HEK293 (cell line): Measurements from ENCODE around the gene HSD3B1.
A peak's percentile ranks its signal among the peaks of the same experiment; 100 is the strongest.

Experiments used
- CTCF ChIA-PET: fragments of 350-600 bp; formaldehyde crosslinking; extraction: SDS; loops from one replicate; lab custom pipeline; 2021; ENCODE audit warnings: antibody characterized with exemption; lab: Yijun Ruan, JAX
- POLR2A ChIA-PET: fragments of 300-600 bp; formaldehyde crosslinking; extraction: SDS; loops from one replicate; lab custom pipeline; 2020; ENCODE audit warnings: antibody characterized with exemption, inconsistent platforms; lab: Yijun Ruan, JAX
- H3K27ac ChIP-seq: fragments of 200-500 bp; sonication (Bioruptor generic); 2 replicates; pipeline ENCODE4 v1.5.1; 2014; ENCODE audit warnings: low read depth, low read length, control low read depth, inconsistent platforms; ENCODE audit errors: extremely low read depth
- H3K36me3 ChIP-seq, 2 experiments: fragments of 200-500 bp in 1 of 2; sonication (Bioruptor generic) in 1 of 2; 1 replicate in 1 of 2; 2 replicates in 1 of 2; pipeline ENCODE4 v1.5.1; 2014 to 2017; ENCODE audit warnings: inconsistent platforms in 2 of 2, low read length in 2 of 2; ENCODE audit not compliant: control insufficient read depth in 2 of 2, insufficient read depth in 1 of 2
- H3K4me1 ChIP-seq: fragments of 200-500 bp; sonication (Bioruptor generic); 2 replicates; pipeline ENCODE4 v1.5.1; 2014; ENCODE audit warnings: mild to moderate bottlenecking, low read length, inconsistent platforms; ENCODE audit not compliant: control insufficient read depth, insufficient read depth
- H3K4me3 ChIP-seq: 2 replicates; pipeline ENCODE4 v1.5.1; 2011; ENCODE audit warnings: low read depth, mild to moderate bottlenecking, control low read depth, low read length, moderate library complexity
- H3K9me3 ChIP-seq: fragments of 200-500 bp; sonication (Bioruptor generic); 2 replicates; pipeline ENCODE4 v1.5.1; 2014; ENCODE audit warnings: low read depth, low read length, inconsistent platforms; ENCODE audit not compliant: control insufficient read depth, insufficient read depth
- AEBP2 ChIP-seq: fragments of 450-650 bp; formaldehyde crosslinking; IDR thresholded peaks from 2 replicates; pipeline ENCODE4 v1.5.1; 2016; ENCODE audit warnings: missing biosample characterization, missing genetic modification characterization, borderline replicate concordance
- MEIS1 ChIP-seq: sonication (generic); formaldehyde crosslinking; IDR thresholded peaks from 2 replicates; pipeline ENCODE4 v1.8.1; 2022; ENCODE audit warnings: missing genetic modification reagents, mild to moderate bottlenecking, borderline replicate concordance
- ZFP41 ChIP-seq: fragments of 450-650 bp; formaldehyde crosslinking; IDR thresholded peaks from 2 replicates; pipeline ENCODE4 v1.5.1; 2016; ENCODE audit warnings: missing biosample characterization, missing genetic modification characterization, borderline replicate concordance
- ZNF112 ChIP-seq: fragments of 450-650 bp; formaldehyde crosslinking; IDR thresholded peaks from 2 replicates; pipeline ENCODE4 v1.5.0; 2017; ENCODE audit warnings: missing biosample characterization, missing genetic modification characterization
- ZNF169 ChIP-seq: fragments of 450-650 bp; formaldehyde crosslinking; IDR thresholded peaks from 2 replicates; pipeline ENCODE4 v1.5.1; 2016; ENCODE audit warnings: missing biosample characterization, missing genetic modification characterization
- ZNF202 ChIP-seq: fragments of 450-650 bp; formaldehyde crosslinking; IDR thresholded peaks from 2 replicates; pipeline ENCODE4 v1.5.1; 2016; ENCODE audit warnings: missing biosample characterization, missing genetic modification characterization, borderline replicate concordance
- ZNF23 ChIP-seq: fragments of 450-650 bp; formaldehyde crosslinking; IDR thresholded peaks from 2 replicates; pipeline ENCODE4 v1.5.1; 2016; ENCODE audit warnings: missing biosample characterization, missing genetic modification characterization, borderline replicate concordance
- ZNF341 ChIP-seq: fragments of 450-650 bp; formaldehyde crosslinking; IDR thresholded peaks from 2 replicates; pipeline ENCODE4; 2016; ENCODE audit warnings: low read depth, missing biosample characterization, missing genetic modification characterization
- ZNF423 ChIP-seq: fragments of 450-650 bp; formaldehyde crosslinking; IDR thresholded peaks from 2 replicates; pipeline ENCODE4 v1.5.1; 2016; ENCODE audit warnings: missing biosample characterization, missing genetic modification characterization
- ZNF473 ChIP-seq: fragments of 450-650 bp; formaldehyde crosslinking; IDR thresholded peaks from 2 replicates; pipeline ENCODE4 v1.5.1; 2017; ENCODE audit warnings: missing biosample characterization, missing genetic modification characterization
- ZNF561 ChIP-seq: fragments of 450-650 bp; IDR thresholded peaks from 2 replicates; pipeline ENCODE4 v1.5.1; 2018; ENCODE audit warnings: missing biosample characterization, missing genetic modification characterization, borderline replicate concordance
- ZNF621 ChIP-seq: fragments of 450-650 bp; formaldehyde crosslinking; IDR thresholded peaks from 2 replicates; pipeline ENCODE4 v1.5.1; 2017; ENCODE audit warnings: missing biosample characterization, missing genetic modification characterization
- ZNF629 ChIP-seq: fragments of 450-650 bp; formaldehyde crosslinking; IDR thresholded peaks from 2 replicates; pipeline ENCODE4 v1.5.1; 2017; ENCODE audit warnings: missing biosample characterization, missing genetic modification characterization
- ZNF664 ChIP-seq: fragments of 450-650 bp; formaldehyde crosslinking; IDR thresholded peaks from 2 replicates; pipeline ENCODE4 v1.5.1; 2016; ENCODE audit warnings: missing biosample characterization, missing genetic modification characterization
- ZNF670 ChIP-seq: fragments of 450-650 bp; formaldehyde crosslinking; IDR thresholded peaks from 2 replicates; pipeline ENCODE4 v1.5.1; 2016; ENCODE audit warnings: missing biosample characterization, missing genetic modification characterization, low read depth
- ZNF776 ChIP-seq: fragments of 450-650 bp; formaldehyde crosslinking; IDR thresholded peaks from 2 replicates; pipeline ENCODE4 v1.5.0; 2017; ENCODE audit warnings: missing biosample characterization, missing genetic modification characterization, borderline replicate concordance
- ZNF785 ChIP-seq: fragments of 450-650 bp; formaldehyde crosslinking; IDR thresholded peaks from 2 replicates; pipeline ENCODE4 v1.5.1; 2016; ENCODE audit warnings: missing biosample characterization, missing genetic modification characterization
- ZSCAN30 ChIP-seq: fragments of 450-650 bp; IDR thresholded peaks from 2 replicates; pipeline ENCODE4 v1.5.1; 2018; ENCODE audit warnings: missing biosample characterization, mild to moderate bottlenecking, missing genetic modification characterization, moderate library complexity
- TF ChIP-seq, protein P1 (sequence below): fragments of 450-650 bp; formaldehyde crosslinking; IDR thresholded peaks from 2 replicates; pipeline ENCODE4 v1.5.1; 2016; ENCODE audit warnings: missing biosample characterization, missing genetic modification characterization
- TF ChIP-seq, protein P2 (sequence below): fragments of 450-650 bp; formaldehyde crosslinking; IDR thresholded peaks from 2 replicates; pipeline ENCODE4 v1.5.1; 2016; ENCODE audit warnings: missing biosample characterization, missing genetic modification characterization
- TF ChIP-seq, protein P3 (sequence below): fragments of 450-650 bp; formaldehyde crosslinking; IDR thresholded peaks from 2 replicates; pipeline ENCODE4 v1.5.1; 2017; ENCODE audit warnings: missing biosample characterization, missing genetic modification characterization

The HSD3B1 gene

DNA sequence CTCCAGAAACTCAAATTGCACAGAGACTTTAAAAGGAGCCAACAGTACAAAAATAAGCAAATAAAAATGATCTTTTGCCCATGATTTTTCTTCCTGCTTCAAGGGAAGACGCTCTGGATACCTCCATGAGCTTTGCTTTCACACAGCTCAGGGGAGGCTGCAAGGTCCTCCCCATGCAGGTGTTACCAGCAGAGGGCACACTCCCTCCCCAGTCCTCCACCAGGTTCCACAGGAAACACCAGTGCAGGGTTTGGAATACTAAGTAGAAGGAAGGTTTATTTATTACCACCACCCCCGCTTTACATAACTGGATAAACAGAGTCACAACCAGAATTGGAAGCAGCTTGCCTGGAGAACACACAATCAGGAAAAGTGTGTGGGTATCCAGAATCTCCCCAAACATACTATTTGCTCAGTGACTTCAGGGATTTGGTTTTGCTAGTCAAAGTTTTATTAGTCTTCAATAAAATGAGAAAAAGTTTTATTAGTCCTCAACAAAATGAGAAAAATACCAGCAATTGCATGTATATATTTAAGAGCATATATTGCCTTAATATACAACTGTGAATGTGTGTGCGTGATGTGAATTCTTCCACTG lies 37.3 kb downstream of the HSD3B1 start:
- ChIA-PET CTCF (interaction anchor here (0.5 to 2.7 kb wide), 32 partner anchors 8 to 1970 kb away, joined by 3 to 12 read pairs (median 3); no protein-coding TSS in a partner anchor), POLR2A (no interaction called here)

GRCh38 chr1:119546641-119547040 lies 39.6 kb downstream of the HSD3B1 start:
- H3K4me3 ChIP-seq, result no peak overlapping the region
- H3K36me3 ChIP-seq, result no peaks in the 10 kb centered on the region
- H3K4me1 ChIP-seq, result no peaks in the 10 kb centered on the region
- ChIA-PET CTCF (interaction anchor here (0.5 to 1.8 kb wide), 4 partner anchors 12 to 128 kb away, joined by 3 to 4 read pairs (median 4); no protein-coding TSS in a partner anchor), POLR2A (no interaction called here)
- no peaks in the 10 kb centered on the region for H3K9me3 ChIP-seq
- TF ChIP-seq ZNF169 (tag by site-specific recombination), result no peak
- no peak for TF ChIP-seq ZNF629 (tag by site-specific recombination)
- TF ChIP-seq ZNF112, result no peak
- H3K27ac ChIP-seq, result no peak overlapping the region

More for the DNA sequence above, 37.3 kb downstream of the HSD3B1 start:
- H3K27ac ChIP-seq, result no peak overlapping the region
- no peak overlapping the region for H3K4me3 ChIP-seq
- H3K36me3 ChIP-seq, result no peaks in the 10 kb centered on the region
- no peaks in the 10 kb centered on the region for H3K9me3 ChIP-seq
- TF ChIP-seq AEBP2 (tag by site-specific recombination) (no peak), ZNF341 (tag by site-specific recombination) (0 out of 2 replicates have a peak, but pooled peaks have one; percentile 23)
- H3K4me1 ChIP-seq, result no peaks in the 10 kb centered on the region

DNA sequence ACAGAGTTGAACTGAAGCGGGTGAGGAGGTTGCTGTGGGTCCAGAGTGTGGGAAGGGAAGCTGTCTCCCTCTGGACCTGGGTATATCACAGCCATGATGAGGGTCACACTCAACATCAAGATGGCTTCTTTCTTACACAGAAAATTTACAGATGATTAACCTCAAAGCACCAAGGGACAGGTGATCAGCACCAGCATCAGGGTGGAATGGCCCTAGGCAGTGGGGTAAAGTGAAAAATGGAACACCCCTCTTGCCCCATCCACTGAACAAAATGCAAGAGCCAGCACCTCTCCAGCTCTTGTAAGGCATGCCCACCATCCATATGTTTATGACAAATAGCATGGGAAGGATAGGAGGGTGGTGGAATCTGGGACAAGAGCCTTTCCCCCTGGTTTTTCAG lies 40.3 kb downstream of the HSD3B1 start:
- Histone ChIP-seq H3K4me3 (no peak overlapping the region), H3K27ac (no peak overlapping the region), H3K9me3 (no peaks in the 10 kb centered on the region), H3K4me1 (no peaks in the 10 kb centered on the region), H3K36me3 (no peaks in the 10 kb centered on the region)
- ChIA-PET POLR2A (no interaction called here), CTCF (interaction anchor here (0.5 to 1.5 kb wide), 5 partner anchors 11 to 174 kb away, joined by 3 to 6 read pairs (median 4); no protein-coding TSS in a partner anchor)
- TF ChIP-seq, protein P1, sequence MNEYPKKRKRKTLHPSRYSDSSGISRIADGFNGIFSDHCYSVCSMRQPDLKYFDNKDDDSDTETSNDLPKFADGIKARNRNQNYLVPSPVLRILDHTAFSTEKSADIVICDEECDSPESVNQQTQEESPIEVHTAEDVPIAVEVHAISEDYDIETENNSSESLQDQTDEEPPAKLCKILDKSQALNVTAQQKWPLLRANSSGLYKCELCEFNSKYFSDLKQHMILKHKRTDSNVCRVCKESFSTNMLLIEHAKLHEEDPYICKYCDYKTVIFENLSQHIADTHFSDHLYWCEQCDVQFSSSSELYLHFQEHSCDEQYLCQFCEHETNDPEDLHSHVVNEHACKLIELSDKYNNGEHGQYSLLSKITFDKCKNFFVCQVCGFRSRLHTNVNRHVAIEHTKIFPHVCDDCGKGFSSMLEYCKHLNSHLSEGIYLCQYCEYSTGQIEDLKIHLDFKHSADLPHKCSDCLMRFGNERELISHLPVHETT (tag by site-specific recombination), result no peak
- TF ChIP-seq, protein P2, sequence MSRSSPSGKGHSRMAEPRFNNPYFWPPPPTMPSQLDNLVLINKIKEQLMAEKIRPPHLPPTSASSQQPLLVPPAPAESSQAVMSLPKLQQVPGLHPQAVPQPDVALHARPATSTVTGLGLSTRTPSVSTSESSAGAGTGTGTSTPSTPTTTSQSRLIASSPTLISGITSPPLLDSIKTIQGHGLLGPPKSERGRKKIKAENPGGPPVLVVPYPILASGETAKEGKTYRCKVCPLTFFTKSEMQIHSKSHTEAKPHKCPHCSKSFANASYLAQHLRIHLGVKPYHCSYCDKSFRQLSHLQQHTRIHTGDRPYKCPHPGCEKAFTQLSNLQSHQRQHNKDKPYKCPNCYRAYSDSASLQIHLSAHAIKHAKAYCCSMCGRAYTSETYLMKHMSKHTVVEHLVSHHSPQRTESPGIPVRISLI (tag by site-specific recombination), result no peak

DNA sequence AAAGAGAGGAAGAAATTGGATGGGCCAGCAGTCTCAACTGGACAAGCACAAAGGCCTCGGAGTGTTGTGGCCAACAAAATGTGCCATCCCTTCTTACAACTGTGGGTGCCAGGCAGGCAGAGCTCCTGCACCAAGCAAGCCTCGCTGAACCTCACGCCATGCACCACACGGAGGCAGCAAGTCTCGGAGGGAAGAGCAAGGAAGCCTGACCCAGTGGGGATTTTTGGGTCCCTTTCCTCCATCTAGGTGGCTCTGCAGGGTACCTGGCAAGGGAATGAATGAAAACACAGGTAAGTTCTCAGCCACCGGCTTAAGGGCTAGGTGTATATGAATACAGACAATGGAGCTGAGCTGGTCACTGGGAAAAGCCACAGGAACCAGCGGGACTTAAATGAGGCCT lies 40.8 kb downstream of the HSD3B1 start:
- H3K27ac ChIP-seq, result no peak overlapping the region
- H3K9me3 ChIP-seq, result no peaks in the 10 kb centered on the region
- H3K4me3 ChIP-seq, result no peak overlapping the region
- H3K36me3 ChIP-seq, result no peaks in the 10 kb centered on the region
- ChIA-PET CTCF (interaction anchor here (0.8 to 1.7 kb wide), 6 partner anchors 52 to 175 kb away, joined by 3 to 6 read pairs (median 4); no protein-coding TSS in a partner anchor), POLR2A (no interaction called here)
- H3K4me1 ChIP-seq, result no peaks in the 10 kb centered on the region
- TF ChIP-seq ZNF670 (tag by site-specific recombination) (no peak), ZFP41 (tag by site-specific recombination) (no peak), ZNF621 (tag by site-specific recombination) (no peak), ZNF423 (tag by site-specific recombination) (no peak), ZNF23 (tag by site-specific recombination) (no peak), ZNF202 (tag by site-specific recombination) (no peak), MEIS1 (CRISPR knock-in tag) (no peak), ZNF785 (no peak), ZNF473 (tag by site-specific recombination) (no peak), ZSCAN30 (tag by site-specific recombination) (no peak), ZNF561 (tag by site-specific recombination) (no peak), ZNF776 (tag by site-specific recombination) (no peak), ZNF664 (no peak)
- TF ChIP-seq, protein P3, sequence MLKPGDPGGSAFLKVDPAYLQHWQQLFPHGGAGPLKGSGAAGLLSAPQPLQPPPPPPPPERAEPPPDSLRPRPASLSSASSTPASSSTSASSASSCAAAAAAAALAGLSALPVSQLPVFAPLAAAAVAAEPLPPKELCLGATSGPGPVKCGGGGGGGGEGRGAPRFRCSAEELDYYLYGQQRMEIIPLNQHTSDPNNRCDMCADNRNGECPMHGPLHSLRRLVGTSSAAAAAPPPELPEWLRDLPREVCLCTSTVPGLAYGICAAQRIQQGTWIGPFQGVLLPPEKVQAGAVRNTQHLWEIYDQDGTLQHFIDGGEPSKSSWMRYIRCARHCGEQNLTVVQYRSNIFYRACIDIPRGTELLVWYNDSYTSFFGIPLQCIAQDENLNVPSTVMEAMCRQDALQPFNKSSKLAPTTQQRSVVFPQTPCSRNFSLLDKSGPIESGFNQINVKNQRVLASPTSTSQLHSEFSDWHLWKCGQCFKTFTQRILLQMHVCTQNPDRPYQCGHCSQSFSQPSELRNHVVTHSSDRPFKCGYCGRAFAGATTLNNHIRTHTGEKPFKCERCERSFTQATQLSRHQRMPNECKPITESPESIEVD (tag by site-specific recombination), result no peak
